ENCODE measurements around the gene IRGQ.
A peak's percentile ranks its signal among the peaks of the same experiment; 100 is the strongest.
"Not testable (repeated sequence)": the region's sequence is repeated elsewhere in the genome, so short reads cannot be mapped to it uniquely, and the experiment has no call there.

IRGQ gene, protein sequence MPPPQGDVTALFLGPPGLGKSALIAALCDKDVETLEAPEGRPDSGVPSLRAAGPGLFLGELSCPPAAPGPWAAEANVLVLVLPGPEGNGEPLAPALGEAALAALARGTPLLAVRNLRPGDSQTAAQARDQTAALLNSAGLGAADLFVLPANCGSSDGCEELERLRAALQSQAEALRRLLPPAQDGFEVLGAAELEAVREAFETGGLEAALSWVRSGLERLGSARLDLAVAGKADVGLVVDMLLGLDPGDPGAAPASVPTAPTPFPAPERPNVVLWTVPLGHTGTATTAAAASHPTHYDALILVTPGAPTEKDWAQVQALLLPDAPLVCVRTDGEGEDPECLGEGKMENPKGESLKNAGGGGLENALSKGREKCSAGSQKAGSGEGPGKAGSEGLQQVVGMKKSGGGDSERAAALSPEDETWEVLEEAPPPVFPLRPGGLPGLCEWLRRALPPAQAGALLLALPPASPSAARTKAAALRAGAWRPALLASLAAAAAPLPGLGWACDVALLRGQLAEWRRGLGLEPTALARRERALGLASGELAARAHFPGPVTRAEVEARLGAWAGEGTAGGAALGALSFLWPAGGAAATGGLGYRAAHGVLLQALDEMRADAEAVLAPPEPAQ

DNA sequence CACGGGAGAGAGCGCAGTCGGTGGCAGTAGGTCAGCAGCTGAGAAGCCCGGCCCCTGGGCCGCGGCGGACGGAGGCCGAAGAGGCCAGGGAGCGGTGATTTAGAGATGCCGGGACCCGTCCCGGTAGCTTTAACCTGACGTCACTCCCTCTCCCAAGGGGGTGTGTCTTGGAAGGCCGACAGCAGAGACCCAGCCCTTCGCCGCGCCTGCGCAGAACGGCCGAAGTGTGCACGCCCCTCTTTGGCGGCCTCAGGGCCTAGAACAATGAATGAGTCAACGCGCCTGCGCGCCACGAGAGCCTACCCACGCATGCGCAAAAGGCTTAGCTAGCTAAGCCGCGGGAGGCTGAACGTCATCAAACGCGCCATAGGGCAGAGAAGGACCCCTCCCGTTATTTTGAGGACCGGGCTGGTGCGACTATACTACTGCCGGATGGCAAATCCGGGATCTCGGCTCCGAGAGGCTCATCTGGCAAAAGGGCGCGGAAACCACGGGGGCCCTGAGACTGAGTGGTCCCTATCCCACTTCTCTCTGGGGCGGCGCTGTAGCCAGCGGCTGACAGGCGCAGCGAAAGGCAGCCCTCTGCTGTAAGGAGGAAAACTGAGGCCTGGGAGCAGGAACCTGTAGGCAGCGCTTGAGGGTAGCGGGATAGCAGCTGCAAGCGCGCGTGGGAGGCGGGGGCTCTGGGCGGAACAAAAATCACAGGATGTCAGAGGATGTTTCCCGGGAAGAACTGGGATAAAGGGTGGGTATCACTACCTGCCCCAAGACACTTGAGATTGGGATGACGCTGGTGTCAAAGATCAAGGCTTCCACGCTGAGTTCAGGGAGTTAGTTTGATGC, at the start of gene IRGQ, which contains the start of gene ZNF576:
Gene IRGQ (minus strand): TSS at position 136 of the 843 bp plus-strand sequence. CDS start 796 bp downstream, outside the sequence.
Gene ZNF576 (plus strand): TSS at position 597 of the 843 bp plus-strand sequence. CDS start 514 bp downstream, outside the sequence.
- DNase-seq, result peak; percentile 91

DNA sequence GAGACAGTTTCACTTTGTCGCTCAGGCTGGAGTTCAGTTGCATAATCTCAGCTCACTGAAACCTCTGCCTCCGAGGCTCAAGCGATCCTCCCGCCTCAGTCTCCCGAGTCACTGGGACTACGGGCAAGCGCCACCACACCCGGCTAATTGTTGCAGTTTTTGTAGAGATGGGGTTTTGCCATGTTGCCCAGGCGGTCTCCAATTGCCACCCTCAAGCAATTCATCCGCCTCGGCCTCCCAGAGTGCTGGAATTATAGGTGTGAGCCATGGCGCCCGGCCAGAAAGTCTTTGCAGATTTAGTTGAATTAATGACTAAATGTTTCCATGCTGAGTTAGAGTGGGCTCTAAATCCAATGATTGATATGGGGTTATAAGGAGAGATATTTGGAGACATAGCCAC, 48.2 kb upstream of the IRGQ start:
- no peak for DNase-seq

DNA sequence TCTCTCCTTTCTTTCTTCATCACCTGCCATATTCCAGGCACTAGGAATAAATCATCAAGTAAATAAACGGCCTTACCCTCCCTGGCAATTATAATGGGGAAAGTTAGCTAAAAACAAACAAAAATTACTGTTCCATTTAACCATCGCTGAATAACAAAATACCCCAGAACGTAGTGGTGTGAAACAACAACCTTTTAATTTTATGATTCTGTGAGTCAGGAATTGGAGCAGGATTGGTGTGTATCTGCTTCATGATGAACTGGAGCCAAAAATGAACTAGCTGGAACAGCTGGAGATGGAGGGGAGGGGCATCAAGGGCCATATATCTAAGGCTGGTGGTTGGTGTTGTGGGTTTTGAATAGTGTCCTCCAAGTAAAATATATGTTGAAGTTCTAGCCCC, 47.4 kb upstream of the IRGQ start:
- no peak for DNase-seq

GRCh38 chr19:43642531-43642930, 46.6 kb upstream of the IRGQ start:
- no peak for DNase-seq

GRCh38 chr19:43641333-43641732, 45.4 kb upstream of the IRGQ start:
- no peak for DNase-seq

DNA sequence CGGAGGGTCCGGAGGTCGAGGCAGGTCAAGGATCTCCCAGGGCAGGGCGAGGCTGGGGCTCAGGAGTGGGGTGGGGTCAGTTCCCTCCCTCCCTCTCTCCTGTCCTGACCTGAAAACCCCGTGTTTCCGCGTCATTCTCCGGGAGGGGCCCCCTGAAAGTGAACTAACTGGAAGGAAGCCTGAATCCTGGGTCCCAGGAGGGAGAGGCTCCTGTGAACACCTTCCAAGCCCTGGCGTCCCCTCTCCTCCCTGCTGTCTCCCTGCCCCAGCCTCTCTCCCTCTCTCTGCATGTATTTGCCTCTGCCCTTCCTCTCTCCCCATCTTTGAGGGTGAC, 44.5 kb upstream of the IRGQ start:
- DNase-seq, result no peak

DNA sequence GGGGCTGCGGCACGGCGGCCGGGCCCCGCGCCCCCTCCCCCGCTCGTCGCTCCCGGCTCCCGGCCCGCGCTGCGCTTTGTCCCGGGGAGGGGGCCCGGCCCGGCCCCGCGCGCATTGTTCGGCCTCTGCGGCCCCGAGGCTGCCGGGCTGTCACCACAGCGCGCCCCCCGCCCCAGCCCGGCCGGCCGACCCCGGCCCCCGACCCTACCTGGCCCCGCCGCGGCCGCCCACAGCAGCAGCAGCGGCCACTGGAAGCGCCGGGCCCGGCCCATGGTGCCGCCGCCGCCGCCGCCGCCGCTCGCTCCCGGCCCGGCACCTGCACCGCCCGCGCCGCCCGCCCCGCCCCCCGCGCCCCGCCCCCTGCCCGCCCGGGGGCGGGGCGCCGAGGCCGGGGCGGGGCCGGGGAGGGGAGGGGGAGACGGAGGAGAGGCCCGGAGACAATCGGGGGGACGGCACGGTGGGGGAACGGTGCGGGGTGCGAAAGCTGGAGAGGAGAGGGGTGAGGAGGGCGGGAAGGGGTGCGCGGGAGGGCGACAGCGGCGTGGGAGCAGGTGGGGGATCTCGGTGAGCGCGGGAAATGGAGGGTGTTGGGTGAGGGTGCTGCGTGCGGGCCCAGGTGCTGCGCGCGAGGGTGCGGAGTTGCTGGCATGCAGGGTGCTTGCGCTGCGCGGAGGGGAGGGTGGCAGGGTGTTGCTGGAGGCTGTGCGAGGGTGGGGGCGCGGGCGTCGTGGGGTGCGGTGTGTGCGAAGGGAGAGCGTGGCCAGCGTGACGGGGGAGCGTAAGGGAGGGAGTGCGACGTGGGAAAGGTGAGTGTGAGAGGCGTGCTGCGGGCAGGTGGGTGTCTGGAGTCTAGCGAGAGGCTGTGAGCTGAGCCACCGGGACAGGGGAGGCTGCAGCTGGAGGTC, 43.8 kb upstream of the IRGQ start, which contains the start of gene CADM4:
Gene CADM4 (minus strand): TSS at position 332 of the 905 bp plus-strand sequence. CDS start 60 bp downstream, at position 272.
- DNase-seq, result no peak

- DNase-seq, result no peak
These were observed 43.1 kb upstream of the IRGQ start for GRCh38 chr19:43638995-43639518.

GRCh38 chr19:43638214-43638994, 42.5 kb upstream of the IRGQ start:
- DNase-seq, result no peak

DNA sequence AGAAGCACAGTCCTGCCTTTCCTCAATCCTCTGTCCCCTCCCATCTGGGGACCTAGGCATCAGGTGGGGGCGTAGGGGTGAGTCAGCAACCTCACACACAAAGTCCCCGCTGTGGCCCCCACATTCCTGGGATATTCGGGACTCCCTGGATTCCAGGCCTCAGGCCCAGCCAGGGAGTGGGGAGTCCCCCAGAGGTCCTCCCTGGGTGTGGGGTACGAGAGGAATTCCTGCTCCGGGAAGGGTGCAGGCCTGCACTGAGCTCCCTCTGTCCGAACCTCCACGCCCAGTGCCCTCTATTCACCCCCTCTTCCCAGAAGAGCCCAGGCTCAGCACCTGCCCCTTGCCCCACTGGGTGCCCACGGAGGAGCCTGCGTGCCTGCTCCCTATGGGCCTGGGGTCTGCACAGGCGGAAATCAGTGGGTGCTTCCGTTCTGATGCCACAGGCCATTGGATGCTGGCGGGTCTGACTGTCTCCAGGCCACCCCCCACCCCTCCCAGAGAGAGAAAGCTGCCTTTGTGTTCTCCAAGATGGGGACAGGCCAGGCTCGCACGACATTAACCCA, 40.3 kb upstream of the IRGQ start:
- DNase-seq, result peak; percentile 67

DNA sequence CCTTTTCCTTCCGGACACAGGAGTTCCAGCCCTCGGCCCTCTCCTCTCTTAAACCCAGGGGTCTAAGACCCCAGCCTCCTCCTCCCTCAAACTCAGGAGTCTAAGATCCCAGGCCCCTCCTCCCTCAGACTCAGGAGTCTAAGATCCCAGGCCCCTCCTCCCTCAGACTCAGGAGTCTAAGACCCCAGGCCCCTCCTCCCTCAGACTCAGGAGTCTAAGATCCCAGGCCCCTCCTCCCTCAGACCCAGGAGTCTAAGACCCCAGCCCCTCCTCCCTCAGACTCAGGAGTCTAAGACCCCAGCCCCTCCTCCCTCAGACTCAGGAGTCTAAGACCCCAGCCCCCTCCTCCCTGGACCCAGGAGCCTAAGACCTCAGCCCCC, 39.6 kb upstream of the IRGQ start:
- DNase-seq, result not testable (repeated sequence)

GRCh38 chr19:43634872-43635560, 39.1 kb upstream of the IRGQ start:
- DNase-seq, result no peak

DNA sequence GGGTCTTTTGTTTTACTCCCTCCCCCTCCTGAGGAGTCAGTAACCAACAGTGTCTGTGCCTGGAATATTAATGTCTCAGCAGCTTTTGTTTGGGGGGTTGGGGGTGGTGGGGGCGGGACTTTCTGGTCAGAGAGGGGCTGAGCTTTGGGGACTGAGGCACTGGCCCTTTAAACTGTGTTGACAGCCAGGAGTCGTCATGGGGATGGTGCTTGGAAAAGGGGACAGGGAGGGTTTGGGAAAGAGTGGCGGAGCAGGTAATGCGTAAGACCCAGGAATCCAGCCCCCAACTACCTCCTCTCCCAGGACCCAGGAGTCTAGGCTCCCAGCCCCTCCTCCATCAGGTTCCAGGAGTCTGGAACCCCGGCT, 38.6 kb upstream of the IRGQ start:
- no peak for DNase-seq

GRCh38 chr19:43634068-43634467, 38.1 kb upstream of the IRGQ start:
- DNase-seq, result no peak

DNA sequence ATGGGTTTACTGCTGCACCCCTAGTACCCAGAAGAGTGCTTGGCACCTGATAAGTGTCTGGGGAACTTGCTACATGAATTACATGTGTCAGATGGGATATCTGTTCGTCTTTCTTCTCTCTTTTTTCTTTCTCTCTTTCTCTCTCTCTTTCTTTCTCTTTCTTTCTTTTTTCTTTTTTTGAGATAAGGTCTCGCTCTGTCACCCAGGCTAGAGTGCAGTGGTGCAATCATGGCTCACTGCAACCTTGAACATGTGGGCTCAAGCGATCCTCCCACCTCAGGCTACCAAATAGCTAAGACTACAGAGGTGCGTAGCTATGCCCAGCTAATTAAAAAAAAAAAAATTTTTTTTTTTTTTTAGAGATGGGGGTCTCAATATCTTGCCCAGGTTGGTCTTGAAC, 37.6 kb upstream of the IRGQ start:
- DNase-seq, result no peak

DNA sequence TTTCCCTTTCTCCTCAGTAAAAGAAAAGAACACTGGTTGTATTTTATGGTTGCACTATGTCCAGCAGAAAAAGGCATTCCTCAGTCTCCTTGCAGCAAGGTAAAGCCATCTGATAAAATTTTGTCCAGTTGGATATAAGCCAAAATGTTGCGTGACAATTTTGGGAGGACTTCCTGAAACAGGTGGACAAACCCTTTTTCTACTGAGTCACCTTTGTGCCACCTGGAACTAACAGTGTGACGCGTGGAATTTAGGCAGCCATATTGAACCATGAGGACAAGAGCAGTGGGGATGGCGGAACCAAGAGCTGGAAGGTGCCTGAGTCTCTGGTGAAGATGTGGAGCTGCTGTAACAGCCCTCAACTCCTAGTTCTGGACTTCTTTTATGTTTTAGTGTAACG, 35.6 kb upstream of the IRGQ start:
- DNase-seq, result no peak

DNA sequence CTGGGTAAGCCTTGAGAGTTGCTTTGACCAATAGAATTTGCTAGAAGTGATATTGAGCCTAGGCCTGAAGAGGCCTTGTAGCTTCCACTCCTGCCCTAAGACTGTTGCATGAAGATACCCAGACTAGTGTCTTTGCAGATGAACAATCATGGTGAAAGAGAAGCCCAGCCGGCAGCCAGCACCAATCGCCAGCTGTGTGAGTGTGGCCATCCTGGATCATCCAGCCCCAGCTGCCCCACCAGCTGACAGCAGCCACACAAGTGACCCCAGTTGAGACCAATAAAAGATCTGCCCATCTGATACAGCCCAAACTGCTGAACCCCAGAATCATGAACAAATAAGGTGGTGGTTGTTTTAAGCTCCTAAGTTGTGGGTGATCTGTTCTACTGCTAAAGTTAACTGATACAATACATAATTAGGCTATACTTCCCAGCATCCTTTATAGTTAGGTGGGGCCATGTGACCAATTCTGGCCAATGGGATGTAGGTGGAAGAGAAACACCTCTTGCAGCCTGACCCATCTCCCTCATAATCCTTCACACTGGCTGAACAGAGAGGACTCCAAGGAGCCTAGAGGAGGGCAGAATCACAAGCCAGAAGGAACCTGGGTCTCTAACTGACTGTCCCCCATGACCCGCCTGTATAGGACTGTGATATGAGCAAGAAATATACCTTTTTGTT, 32.9 kb upstream of the IRGQ start:
- DNase-seq, result no peak

DNA sequence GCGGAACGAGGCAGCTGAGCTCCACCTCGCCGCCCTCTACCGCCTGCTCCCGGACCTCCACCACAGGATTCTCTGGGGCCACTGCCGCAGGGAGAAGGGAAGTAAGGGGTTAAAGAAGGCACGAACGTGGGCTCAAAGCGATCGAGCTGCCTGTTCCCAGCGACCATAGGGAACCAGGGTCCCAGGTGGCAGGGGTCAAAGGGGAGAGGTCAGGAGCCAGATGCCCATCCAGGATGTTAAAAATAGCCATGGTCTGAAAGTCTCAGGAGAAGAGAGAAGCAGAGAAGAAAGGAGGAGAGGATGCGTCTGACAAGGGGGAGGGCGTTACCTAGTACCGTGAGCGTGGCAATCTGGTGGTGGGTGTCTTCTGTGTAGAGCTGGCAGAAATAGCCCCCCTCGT, 30.9 kb upstream of the IRGQ start:
- DNase-seq, result no peak

DNA sequence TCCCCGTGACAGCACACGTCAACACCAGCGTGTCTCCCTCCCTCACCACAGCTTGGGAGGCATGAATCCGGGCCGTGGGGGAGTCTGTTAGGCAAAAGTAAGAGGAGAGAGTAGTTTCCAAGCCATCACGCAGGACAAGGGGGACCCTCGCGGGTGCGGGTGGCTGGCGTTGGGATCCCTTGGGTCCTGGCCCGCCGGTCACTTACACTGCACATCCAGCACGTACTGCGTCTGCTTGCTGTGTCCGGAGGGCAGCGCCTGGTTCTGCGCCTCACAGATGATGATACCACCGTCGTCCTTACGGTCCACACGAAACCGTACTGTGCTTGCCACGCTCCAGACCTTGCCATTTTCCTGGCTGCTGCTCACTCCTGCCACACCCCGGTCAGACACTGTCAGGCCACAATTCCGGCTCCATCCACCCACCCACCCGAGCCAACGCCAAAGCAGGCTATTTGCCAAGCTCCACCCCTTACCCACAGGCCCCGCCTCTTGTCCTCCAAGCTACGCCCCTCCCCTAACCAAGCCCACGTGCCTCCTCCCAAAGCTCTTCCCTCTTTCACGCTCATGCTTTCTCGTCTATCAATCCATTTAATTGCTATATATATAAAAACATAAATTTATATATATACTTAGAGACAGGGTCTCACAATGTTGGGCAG, 30.1 kb upstream of the IRGQ start:
- DNase-seq, result no peak
